Vagina (tissue), 2 donors: ENCODE measurements around the gene CEMIP. TPM values are rescaled to one million over a fixed set of nuclear protein-coding genes. Genes with fewer than 3 reads are reported as not detected.

Source experiments
- DNase-seq, 2 donors: peaks; one replicate each; pipeline ENCODE4 v3.0.0-alpha.2; 2017; ENCODE audit errors: extremely low spot score in 2 of 2
- H3K27ac ChIP-seq: fragments of 200-600 bp; sonication (generic); one replicate; pipeline ENCODE4 v1.5.1; 2019
- H3K27me3 ChIP-seq: fragments of 200-600 bp; sonication (generic); one replicate; pipeline ENCODE4 v1.5.1; 2019
- H3K36me3 ChIP-seq, 2 donors: fragments of 200-600 bp; sonication (generic); one replicate each; pipeline ENCODE4 v1.5.1; 2017 to 2019
- H3K4me1 ChIP-seq: fragments of 200-600 bp; sonication (generic); one replicate; pipeline ENCODE4 v1.5.1; 2019
- H3K4me3 ChIP-seq, 2 donors: fragments of 200-600 bp; sonication (generic); 1 replicate in 1 of 2; 2 replicates in 1 of 2; pipeline ENCODE4 v1.5.1; 2016 to 2019
- H3K9me3 ChIP-seq: fragments of 200-600 bp; sonication (generic); one replicate; pipeline ENCODE4 v1.5.1; 2019
- POLR2A ChIP-seq, 2 donors: fragments of 450-650 bp; IDR thresholded peaks; one replicate each; pipeline ENCODE4 v1.6.1; 2017; ENCODE audit warnings: antibody characterized with exemption in 2 of 2, mild to moderate bottlenecking in 2 of 2, moderate library complexity in 2 of 2
- POLR2AphosphoS5 ChIP-seq, 2 donors: sonication (generic); formaldehyde crosslinking; IDR thresholded peaks; one replicate each; pipeline ENCODE4 v1.9.0; 2017; ENCODE audit warnings: antibody characterized with exemption in 2 of 2, mild to moderate bottlenecking in 2 of 2, low read depth in 1 of 2; ENCODE audit not compliant: insufficient read depth in 1 of 2
- intact Hi-C: fragments of 100-400 bp; cut with DNase I; formaldehyde crosslinking; loops from one replicate; pipeline ENCODE4 v1.15.1; 2023
- total RNA-seq: library from RNA; depleted of rRNA; stranded (reverse); fragments of >200 nt; gene quantifications from one replicate; pipeline ENCODE4 v1.2.3, GENCODE V29; 2016
- TF ChIP-seq, protein P1 (sequence below), 3 experiments: fragments of 450-650 bp in 2 of 3; fragments of 200-600 bp in 1 of 3; sonication (generic) in 1 of 3; IDR thresholded peaks; one replicate each; pipeline ENCODE4 v1.5.1; 2017 to 2019; ENCODE audit warnings: antibody characterized with exemption in 3 of 3, mild to moderate bottlenecking in 2 of 3, moderate library complexity in 2 of 3

CEMIP gene
- total RNA-seq, 1 donor from 2014 or later, result 0.74 TPM

DNA sequence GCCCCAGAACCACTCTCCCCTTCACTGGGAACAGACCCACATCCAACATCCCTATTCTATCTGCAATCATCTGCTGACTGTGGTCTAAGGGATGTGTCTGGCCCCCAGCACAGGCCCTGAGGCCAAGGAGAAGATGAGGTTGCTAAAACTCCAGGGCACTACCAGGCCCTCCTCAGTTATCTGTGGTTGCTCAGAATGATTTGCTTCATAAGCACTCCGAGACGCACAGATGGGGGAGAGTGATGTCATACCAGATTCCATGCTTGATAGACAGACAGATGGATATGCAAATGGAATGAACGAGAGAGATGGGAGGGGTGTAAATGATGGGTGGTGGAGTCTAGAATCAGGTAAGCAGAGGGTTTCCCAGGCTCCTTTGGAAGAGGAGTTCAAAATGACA is 57.8 kb downstream of the CEMIP start:
- H3K4me3 ChIP-seq, result no peak overlapping the region
- TF ChIP-seq POLR2A (IDR thresholded peaks at IDR 0.05) (no peak), POLR2AphosphoS5 (IDR thresholded peaks at IDR 0.05; ENCODE audit: insufficient read depth in 1 of 2, low read depth in 1 of 2) (no peak)
- TF ChIP-seq, protein P1, sequence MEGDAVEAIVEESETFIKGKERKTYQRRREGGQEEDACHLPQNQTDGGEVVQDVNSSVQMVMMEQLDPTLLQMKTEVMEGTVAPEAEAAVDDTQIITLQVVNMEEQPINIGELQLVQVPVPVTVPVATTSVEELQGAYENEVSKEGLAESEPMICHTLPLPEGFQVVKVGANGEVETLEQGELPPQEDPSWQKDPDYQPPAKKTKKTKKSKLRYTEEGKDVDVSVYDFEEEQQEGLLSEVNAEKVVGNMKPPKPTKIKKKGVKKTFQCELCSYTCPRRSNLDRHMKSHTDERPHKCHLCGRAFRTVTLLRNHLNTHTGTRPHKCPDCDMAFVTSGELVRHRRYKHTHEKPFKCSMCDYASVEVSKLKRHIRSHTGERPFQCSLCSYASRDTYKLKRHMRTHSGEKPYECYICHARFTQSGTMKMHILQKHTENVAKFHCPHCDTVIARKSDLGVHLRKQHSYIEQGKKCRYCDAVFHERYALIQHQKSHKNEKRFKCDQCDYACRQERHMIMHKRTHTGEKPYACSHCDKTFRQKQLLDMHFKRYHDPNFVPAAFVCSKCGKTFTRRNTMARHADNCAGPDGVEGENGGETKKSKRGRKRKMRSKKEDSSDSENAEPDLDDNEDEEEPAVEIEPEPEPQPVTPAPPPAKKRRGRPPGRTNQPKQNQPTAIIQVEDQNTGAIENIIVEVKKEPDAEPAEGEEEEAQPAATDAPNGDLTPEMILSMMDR (IDR thresholded peaks at IDR 0.05), result no peak
- H3K4me1 ChIP-seq, result peaks cover 36% of the 10 kb centered on the region
- DNase-seq, result no peak
- H3K27ac ChIP-seq, result no peak overlapping the region
- no peaks in the 10 kb centered on the region for H3K36me3 ChIP-seq
- H3K27me3 ChIP-seq, result no peaks in the 10 kb centered on the region
- intact Hi-C loops, result no loop called here
- no peaks in the 10 kb centered on the region for H3K9me3 ChIP-seq

DNA sequence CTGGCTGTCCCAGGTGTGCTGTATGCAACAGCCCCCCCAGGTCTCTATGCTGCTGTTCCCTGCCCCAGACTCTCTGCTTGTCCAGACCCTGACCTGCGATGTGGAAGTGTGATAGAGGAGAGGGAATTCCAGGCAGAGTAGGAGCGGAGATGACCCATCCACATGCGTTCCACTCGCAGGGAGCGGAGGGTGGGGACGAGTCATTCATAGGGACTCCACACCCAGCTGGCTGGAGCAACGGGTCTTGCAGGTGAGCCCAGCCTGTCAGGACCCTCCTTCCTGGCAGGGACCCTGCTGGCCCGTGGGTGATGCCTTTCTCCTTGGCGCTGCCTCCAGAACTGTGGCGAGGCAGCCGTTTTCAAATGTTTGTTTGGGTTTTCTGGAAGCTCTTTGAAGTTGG is 58.8 kb downstream of the CEMIP start:
- intact Hi-C loops, result no loop called here
- H3K36me3 ChIP-seq, result no peaks in the 10 kb centered on the region
- H3K9me3 ChIP-seq, result no peaks in the 10 kb centered on the region
- DNase-seq, result no peak
- peaks cover 36% of the 10 kb centered on the region for H3K4me1 ChIP-seq
- H3K4me3 ChIP-seq, result no peak overlapping the region
- no peaks in the 10 kb centered on the region for H3K27me3 ChIP-seq
- TF ChIP-seq, protein P1 (IDR thresholded peaks at IDR 0.05), result no peak
- TF ChIP-seq POLR2AphosphoS5 (IDR thresholded peaks at IDR 0.05; ENCODE audit: insufficient read depth in 1 of 2, low read depth in 1 of 2) (no peak), POLR2A (IDR thresholded peaks at IDR 0.05) (no peak)
- H3K27ac ChIP-seq, result no peak overlapping the region

DNA sequence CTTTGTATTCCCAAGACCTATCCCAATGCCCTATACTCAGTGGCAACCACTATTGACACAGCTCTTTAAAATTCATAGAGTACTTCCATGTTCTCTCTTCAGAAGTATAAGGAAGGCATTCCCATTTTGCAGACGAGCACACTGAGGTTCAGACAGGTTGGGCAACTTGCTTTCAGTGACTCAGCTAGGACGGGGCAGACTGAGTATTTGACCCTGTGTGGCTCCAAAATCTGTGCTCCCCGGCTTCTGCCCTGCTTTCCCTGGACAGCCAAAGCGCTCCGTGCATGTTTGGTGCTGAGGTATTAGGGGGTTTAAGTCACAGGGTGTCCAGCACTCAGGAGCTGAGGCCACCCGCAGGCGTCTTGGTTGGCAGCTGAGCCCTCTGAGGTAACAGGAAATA is 59.5 kb downstream of the CEMIP start:
- no peak for DNase-seq
- Histone ChIP-seq H3K9me3 (no peaks in the 10 kb centered on the region), H3K4me3 (no peak overlapping the region), H3K36me3 (no peaks in the 10 kb centered on the region), H3K27ac (no peak overlapping the region), H3K27me3 (no peaks in the 10 kb centered on the region), H3K4me1 (peaks cover 36% of the 10 kb centered on the region)
- no peak for TF ChIP-seq POLR2A (IDR thresholded peaks at IDR 0.05)
- intact Hi-C loops, result no loop called here

DNA sequence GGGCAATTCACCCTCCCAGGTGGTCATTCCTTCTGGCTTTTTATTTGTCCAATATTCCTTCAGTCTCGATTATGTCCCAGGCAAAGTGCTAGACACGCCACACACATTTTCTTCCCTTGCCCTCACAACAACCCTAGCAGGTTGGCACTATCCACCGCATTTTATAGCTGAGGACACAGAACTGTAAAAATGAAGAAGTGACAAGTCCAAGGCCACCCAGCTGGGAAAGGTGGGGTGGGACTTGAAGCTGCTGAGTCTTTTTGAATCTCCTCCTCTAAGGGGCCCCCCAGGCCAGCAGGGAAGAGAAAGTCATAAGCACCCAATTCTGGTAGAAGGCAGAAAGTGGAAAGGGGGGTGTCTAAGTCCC is 60.6 kb downstream of the CEMIP start:
- Histone ChIP-seq H3K4me3 (no peak overlapping the region), H3K27ac (no peak overlapping the region), H3K27me3 (no peaks in the 10 kb centered on the region), H3K4me1 (peaks cover 34% of the 10 kb centered on the region), H3K9me3 (no peaks in the 10 kb centered on the region), H3K36me3 (no peaks in the 10 kb centered on the region)
- intact Hi-C loops, result no loop called here
- DNase-seq, result no peak
- no peak for TF ChIP-seq POLR2A (IDR thresholded peaks at IDR 0.05)
- TF ChIP-seq POLR2AphosphoS5 (IDR thresholded peaks at IDR 0.05; ENCODE audit: insufficient read depth in 1 of 2, low read depth in 1 of 2), result no peak
- TF ChIP-seq, protein P1 (IDR thresholded peaks at IDR 0.05), result no peak

DNA sequence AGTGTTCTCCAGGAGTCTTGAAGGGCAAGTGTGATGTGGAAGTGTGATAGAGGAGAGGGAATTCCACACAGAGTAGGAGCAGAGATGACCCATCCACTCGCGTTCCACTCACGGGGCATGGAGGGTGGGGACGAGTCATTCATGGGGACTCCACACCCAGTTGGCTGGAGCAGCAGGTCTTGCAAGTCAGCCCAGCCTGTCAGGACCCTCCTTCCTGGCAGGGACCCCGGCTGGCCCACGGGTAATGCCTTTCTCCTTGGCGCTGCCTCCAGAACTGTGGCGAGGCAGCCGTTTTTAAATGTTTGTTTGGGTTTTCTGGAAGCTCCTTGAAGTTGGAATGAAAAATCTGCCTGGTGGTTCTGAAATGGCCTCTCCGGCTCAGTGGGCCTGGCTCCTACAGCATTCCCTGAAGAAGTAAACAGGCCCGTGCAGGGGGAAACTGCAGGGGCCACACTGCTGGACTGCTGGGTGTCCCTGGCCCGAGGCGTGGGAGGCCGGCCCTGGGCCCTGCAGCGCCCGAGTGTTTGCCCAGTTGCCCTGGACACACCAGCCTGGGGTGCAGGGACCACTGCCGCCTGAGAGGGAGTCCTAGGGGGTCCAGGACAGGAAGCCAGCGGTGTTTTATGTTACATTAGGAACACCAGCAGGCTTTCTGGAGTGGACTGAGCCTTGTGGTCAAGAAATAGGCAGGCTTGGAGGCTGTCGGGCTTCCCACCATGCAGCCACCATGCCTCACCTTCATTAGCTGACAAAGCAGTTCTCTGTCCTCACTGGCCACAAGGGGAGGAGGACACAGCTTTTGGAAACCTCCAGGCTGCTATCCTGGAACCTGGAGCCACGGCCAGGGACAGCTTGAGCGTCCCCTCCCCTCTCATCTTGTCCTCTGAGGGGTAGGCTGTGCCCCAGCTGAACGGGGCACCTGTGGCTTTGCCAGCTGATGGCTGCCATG is 61.3 kb downstream of the CEMIP start:
- H3K27me3 ChIP-seq, result no peaks in the 10 kb centered on the region

More for the DNA sequence above, 61.3 kb downstream of the CEMIP start:
- Histone ChIP-seq H3K4me1 (peaks cover 27% of the 10 kb centered on the region), H3K27ac (no peak overlapping the region), H3K9me3 (no peaks in the 10 kb centered on the region), H3K4me3 (no peak overlapping the region), H3K36me3 (no peaks in the 10 kb centered on the region)
- TF ChIP-seq POLR2A (IDR thresholded peaks at IDR 0.05) (no peak), POLR2AphosphoS5 (IDR thresholded peaks at IDR 0.05; ENCODE audit: insufficient read depth in 1 of 2, low read depth in 1 of 2) (no peak)
- TF ChIP-seq, protein P1 (IDR thresholded peaks at IDR 0.05), result no peak
- intact Hi-C loops, result no loop called here
- DNase-seq, result no peak
